H1 (cell line): Measurements from ENCODE around the gene LIMA1. TPM values are rescaled to one million over a fixed set of nuclear protein-coding genes. Genes with fewer than 3 reads are reported as not detected.

Experiments used
- CTCF ChIA-PET: fragments of 300-600 bp; sonication (Branson Sonifier 250); formaldehyde crosslinking; loops from one replicate; lab custom pipeline; 2021; ENCODE audit not compliant: partially characterized antibody; lab: Charles Lee
- POLR2A ChIA-PET: fragments of 300-600 bp; sonication (Branson Sonifier 250); formaldehyde crosslinking; loops from one replicate; lab custom pipeline; 2021; ENCODE audit warnings: inconsistent platforms; ENCODE audit not compliant: partially characterized antibody; lab: Charles Lee
- DNase-seq, 2 experiments: peaks; one replicate each; pipeline versions ENCODE4 v3.0.0 to v3.0.0-alpha.2; 2010 to 2022; ENCODE audit warnings: low spot score in 2 of 2, low read depth in 1 of 2, mixed read lengths in 1 of 2
- FAIRE-seq: peaks from 2 replicates; lab custom pipeline; 2011; peaks lifted over from hg19 to GRCh38; lab: Jason Lieb, UNC
- H2AFZ ChIP-seq: 2 replicates; pipeline ENCODE4 v1.8.1; 2012; ENCODE audit warnings: low read length, inconsistent platforms
- H2AK5ac ChIP-seq: 2 replicates; pipeline ENCODE4 v1.6.1; 2013; ENCODE audit warnings: low read depth, low read length
- H2BK120ac ChIP-seq: replicated peaks from 2 replicates; pipeline ENCODE3; 2013; ENCODE audit warnings: low read depth, low read length, inconsistent platforms
- H2BK12ac ChIP-seq: 2 replicates; pipeline ENCODE4 v1.6.1; 2013; ENCODE audit warnings: low read depth, low read length
- H2BK15ac ChIP-seq: 2 replicates; pipeline ENCODE4 v1.6.1; 2013; ENCODE audit warnings: low read length
- H2BK20ac ChIP-seq: 2 replicates; pipeline ENCODE4 v1.6.1; 2013; ENCODE audit warnings: low read length
- H2BK5ac ChIP-seq: 2 replicates; pipeline ENCODE4 v1.6.1; 2013; ENCODE audit warnings: low read depth, low read length
- H3K14ac ChIP-seq: 2 replicates; pipeline ENCODE4 v1.6.1; 2013; ENCODE audit warnings: inconsistent platforms; ENCODE audit not compliant: insufficient read length
- H3K18ac ChIP-seq: 2 replicates; pipeline ENCODE4 v1.6.1; 2013; ENCODE audit warnings: low read length; ENCODE audit errors: extremely low read depth
- H3K23ac ChIP-seq: 2 replicates; pipeline ENCODE4 v1.6.1; 2013; ENCODE audit warnings: inconsistent platforms; ENCODE audit not compliant: insufficient read length
- H3K23me2 ChIP-seq: 2 replicates; pipeline ENCODE4 v1.6.1; 2013; ENCODE audit warnings: low read depth, low read length
- H3K27ac ChIP-seq: 2 replicates; pipeline ENCODE4 v1.6.1; 2011; ENCODE audit warnings: low read depth, low read length, inconsistent platforms
- H3K27me3 ChIP-seq, 4 experiments: replicated peaks in 1 of 4; 1 replicate in 1 of 4; 2 replicates in 3 of 4; pipeline versions ENCODE4 v1.6.1 to v1.8.1; 2011 to 2013; ENCODE audit warnings: low read length in 3 of 4, mild to moderate bottlenecking in 3 of 4, inconsistent platforms in 2 of 4, mixed read lengths in 2 of 4, moderate library complexity in 1 of 4; ENCODE audit not compliant: control insufficient read depth in 3 of 4, insufficient read depth in 3 of 4; ENCODE audit errors: extremely low read depth in 1 of 4
- H3K36me3 ChIP-seq, 4 experiments: 2 replicates each; pipeline versions ENCODE4 v1.6.1 to v1.8.1; 2011 to 2013; ENCODE audit warnings: mild to moderate bottlenecking in 4 of 4, low read length in 3 of 4, moderate library complexity in 2 of 4, control low read depth in 1 of 4, inconsistent platforms in 1 of 4; ENCODE audit not compliant: insufficient read depth in 4 of 4, control insufficient read depth in 2 of 4
- H3K4ac ChIP-seq: replicated peaks from 2 replicates; pipeline ENCODE3; 2013; ENCODE audit warnings: low read length, low read depth, mixed read lengths, inconsistent platforms; ENCODE audit not compliant: insufficient read length
- H3K4me1 ChIP-seq, 4 experiments: replicated peaks in 1 of 4; 1 replicate in 1 of 4; 2 replicates in 3 of 4; pipeline versions ENCODE4 v1.6.1 to v1.8.1; 2011 to 2013; ENCODE audit warnings: low read length in 3 of 4, inconsistent platforms in 2 of 4, mixed read lengths in 1 of 4; ENCODE audit not compliant: insufficient read depth in 4 of 4, control insufficient read depth in 3 of 4
- H3K4me2 ChIP-seq, 2 experiments: 2 replicates each; pipeline versions ENCODE4 v1.6.1 to v1.8.1; 2011 to 2013; ENCODE audit warnings: low read depth in 2 of 2, low read length in 2 of 2, control low read depth in 1 of 2, inconsistent platforms in 1 of 2, mild to moderate bottlenecking in 1 of 2; ENCODE audit not compliant: insufficient read depth in 1 of 2
- H3K4me3 ChIP-seq, 4 experiments: fragments of 200-600, 300-600 bp in 1 of 4; sonication (generic), shearing (Covaris generic), sonication (Bioruptor Twin) in 1 of 4; 2 replicates each; pipeline versions ENCODE4 v1.5.1 to v1.8.1; 2011 to 2016; ENCODE audit warnings: low read length in 4 of 4, low read depth in 3 of 4, control low read depth in 2 of 4, inconsistent platforms in 2 of 4, mild to moderate bottlenecking in 2 of 4, mixed read lengths in 1 of 4, moderate library complexity in 1 of 4; ENCODE audit not compliant: insufficient read depth in 2 of 4; ENCODE audit errors: extremely low read depth in 1 of 4
- H3K56ac ChIP-seq: replicated peaks from 2 replicates; pipeline ENCODE3; 2013; ENCODE audit warnings: low read depth, mild to moderate bottlenecking, mixed read lengths, low read length, inconsistent platforms; ENCODE audit not compliant: insufficient read length
- H3K79me1 ChIP-seq: 2 replicates; pipeline ENCODE4 v1.6.1; 2013; ENCODE audit warnings: low read depth, low read length, control low read depth
- H3K79me2 ChIP-seq, 2 experiments: 2 replicates each; pipeline versions ENCODE4 v1.6.1 to v1.8.1; 2012 to 2013; ENCODE audit warnings: low read length in 2 of 2, mild to moderate bottlenecking in 2 of 2, inconsistent platforms in 1 of 2; ENCODE audit not compliant: insufficient read depth in 2 of 2, control insufficient read depth in 1 of 2
- H3K9ac ChIP-seq, 4 experiments: replicated peaks in 1 of 4; 1 replicate in 1 of 4; 2 replicates in 3 of 4; pipeline versions ENCODE4 v1.6.1 to v1.8.1; 2011 to 2013; ENCODE audit warnings: low read depth in 3 of 4, low read length in 3 of 4, control low read depth in 2 of 4, mild to moderate bottlenecking in 2 of 4, moderate library complexity in 2 of 4, inconsistent platforms in 1 of 4; ENCODE audit errors: extremely low read depth in 1 of 4
- H3K9me3 ChIP-seq, 2 experiments: 2 replicates each; pipeline versions ENCODE4 v1.6.1 to v1.8.1; 2012 to 2013; ENCODE audit warnings: mild to moderate bottlenecking in 2 of 2, moderate library complexity in 2 of 2, control low read depth in 1 of 2, inconsistent platforms in 1 of 2, low read depth in 1 of 2, low read length in 1 of 2, mixed read lengths in 1 of 2; ENCODE audit not compliant: insufficient read depth in 2 of 2
- H4K20me1 ChIP-seq, 2 experiments: replicated peaks in 1 of 2; 2 replicates each; pipeline versions ENCODE3 to v1.8.1; 2011 to 2013; ENCODE audit warnings: inconsistent platforms in 2 of 2, low read length in 2 of 2, mild to moderate bottlenecking in 1 of 2; ENCODE audit not compliant: insufficient read depth in 2 of 2, control insufficient read depth in 1 of 2
- H4K5ac ChIP-seq: 2 replicates; pipeline ENCODE4 v1.6.1; 2013; ENCODE audit warnings: low read length, low read depth, mixed read lengths, inconsistent platforms; ENCODE audit not compliant: insufficient read length
- H4K8ac ChIP-seq: 2 replicates; pipeline ENCODE4 v1.8.0; 2013; ENCODE audit warnings: mild to moderate bottlenecking, moderate library complexity, low read length, inconsistent platforms; ENCODE audit not compliant: insufficient read depth; ENCODE audit errors: extremely low read depth
- H4K91ac ChIP-seq: replicated peaks from 2 replicates; pipeline ENCODE3; 2013; ENCODE audit warnings: low read length, mixed read lengths, inconsistent platforms; ENCODE audit not compliant: insufficient read length
- USF2 ChIP-seq: IDR thresholded peaks from 2 replicates; pipeline ENCODE4 v1.6.1; 2011; ENCODE audit warnings: low read length, improper control_type of control experiment
- WGBS, 2 experiments: shearing (Covaris generic) in 1 of 2; methylation state at CpG; one replicate each; pipeline versions ENCODE4 v1.1.6 to v1.1.7; 2013 to 2015; ENCODE audit warnings: low lambda C conversion rate in 2 of 2, mixed read lengths in 2 of 2, inconsistent platforms in 1 of 2, low coverage in 1 of 2, missing lambda C conversion rate in 1 of 2; ENCODE audit not compliant: insufficient replicate concordance in 2 of 2, insufficient coverage in 1 of 2, insufficient read length in 1 of 2; ENCODE audit errors: extremely low coverage in 1 of 2, missing lambda C conversion rate in 1 of 2; 5-methylcytosine and 5-hydroxymethylcytosine counted together
- polyA plus RNA-seq, 7 experiments: library from polyadenylated mRNA; depleted of rRNA in 3 of 7; stranded (reverse) in 5 of 7; unstranded in 2 of 7; fragments of >200 nt in 5 of 7; fragments of 200-250 nt in 2 of 7; gene quantifications; 1 replicate in 5 of 7; 2 replicates in 1 of 7; 4 replicates in 1 of 7; pipeline versions ENCODE4 v1.2.1 to v1.2.3, GENCODE V29; 2011 to 2013; ENCODE audit warnings: missing spikeins in 2 of 7, mixed read lengths in 2 of 7
- total RNA-seq: library from RNA; stranded (reverse); fragmentation: NEBNext Ultra II Directional; extraction: Animal tissue kit (Norgen Biotek cat#: 25700); gene quantifications from 2 replicates; pipeline ENCODE4 v1.2.1, GENCODE V29; 2021

LIMA1 gene
- total and polyA plus RNA-seq, 2 of the 8 experiments (the other 6 are each of a cell fraction or from before 2014, with no cell fraction given), result 12.7 to 47.6 TPM

- no peaks in the 10 kb centered on the region for H3K4me1 ChIP-seq
- H2AK5ac ChIP-seq, result no peak overlapping the region
- TF ChIP-seq USF2, result no peak
- H3K27ac ChIP-seq, result no peak overlapping the region
- no peak overlapping the region for H3K14ac ChIP-seq
- H4K20me1 ChIP-seq, result no peaks in the 10 kb centered on the region
- H2BK20ac ChIP-seq, result no peak overlapping the region
- H2BK15ac ChIP-seq, result no peak overlapping the region
- no peak overlapping the region for H3K18ac ChIP-seq
- no peak overlapping the region for H3K9ac ChIP-seq
- no peak overlapping the region for H3K4ac ChIP-seq
- FAIRE-seq (no peak), DNase-seq (no peak)
- no peak overlapping the region for H2BK12ac ChIP-seq
- H2AFZ ChIP-seq, result no peak overlapping the region
- no peak overlapping the region for H3K4me3 ChIP-seq
- no peak overlapping the region for H3K23ac ChIP-seq
- CTCF ChIA-PET, result interaction anchor here (1.0 to 1.9 kb wide), 2 partner anchors 16 to 157 kb away, joined by 3 to 6 read pairs; no protein-coding TSS in a partner anchor
- WGBS, 2 experiments, result 73% methylated on average over 5 of the region's 5 CpGs; no CpG with 5 or more reads in 1 of the 2 experiments
- no peak overlapping the region for H4K91ac ChIP-seq
- H3K79me1 ChIP-seq, result no peaks in the 10 kb centered on the region
- no peak overlapping the region for H3K56ac ChIP-seq
- H4K8ac ChIP-seq, result no peak overlapping the region
- no peak overlapping the region for H3K4me2 ChIP-seq
- no peaks in the 10 kb centered on the region for H3K9me3 ChIP-seq
- no peaks in the 10 kb centered on the region for H3K36me3 ChIP-seq
- POLR2A ChIA-PET, result no interaction called here
- no peak overlapping the region for H2BK5ac ChIP-seq
- H3K27me3 ChIP-seq, result no peaks in the 10 kb centered on the region
- no peaks in the 10 kb centered on the region for H3K23me2 ChIP-seq
- no peak overlapping the region for H4K5ac ChIP-seq
- no peaks in the 10 kb centered on the region for H3K79me2 ChIP-seq
- H2BK120ac ChIP-seq, result no peak overlapping the region
Measured at GRCh38 chr12:50258167-50258551, 25.2 kb downstream of the LIMA1 start.
